ENCODE measurements around the gene STARD3NL.
"Not testable (repeated sequence)": the region's sequence is repeated elsewhere in the genome, so short reads cannot be mapped to it uniquely, and the experiment has no call there.

STARD3NL gene, protein sequence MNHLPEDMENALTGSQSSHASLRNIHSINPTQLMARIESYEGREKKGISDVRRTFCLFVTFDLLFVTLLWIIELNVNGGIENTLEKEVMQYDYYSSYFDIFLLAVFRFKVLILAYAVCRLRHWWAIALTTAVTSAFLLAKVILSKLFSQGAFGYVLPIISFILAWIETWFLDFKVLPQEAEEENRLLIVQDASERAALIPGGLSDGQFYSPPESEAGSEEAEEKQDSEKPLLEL

GRCh38 chr7:38178004-38178694 lies at the start of gene STARD3NL:
Gene STARD3NL (plus strand): TSS chr7:38178245. CDS start chr7:38207505, 29,260 bp downstream.
- DNase-seq: peak; percentile 94

DNA sequence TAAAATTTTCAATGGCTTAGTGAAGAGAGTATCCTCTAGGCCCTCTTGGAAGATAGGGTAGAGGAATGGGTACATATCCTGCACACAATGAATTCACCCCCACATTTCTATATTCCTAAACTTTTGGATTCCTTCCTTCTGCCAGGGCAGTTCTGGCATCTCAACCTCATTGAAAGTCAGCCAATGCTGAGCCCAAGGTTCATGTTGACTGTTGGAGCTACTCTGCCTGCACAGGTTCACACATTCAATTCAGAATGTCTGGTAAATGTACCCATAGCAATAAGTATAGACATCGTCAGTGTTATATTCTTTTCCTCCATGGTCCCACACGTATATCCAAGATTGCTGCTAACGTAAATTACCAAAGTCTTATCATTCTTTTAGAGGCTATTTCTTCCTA lies 48.9 kb upstream of the STARD3NL start:
- no peak for DNase-seq

GRCh38 chr7:38129579-38129978 lies 48.5 kb upstream of the STARD3NL start:
- no peak for DNase-seq

- no peak for DNase-seq
Measured at GRCh38 chr7:38138171-38138570, 39.9 kb upstream of the STARD3NL start.

GRCh38 chr7:38141187-38141586 lies 36.9 kb upstream of the STARD3NL start:
- no peak for DNase-seq

DNA sequence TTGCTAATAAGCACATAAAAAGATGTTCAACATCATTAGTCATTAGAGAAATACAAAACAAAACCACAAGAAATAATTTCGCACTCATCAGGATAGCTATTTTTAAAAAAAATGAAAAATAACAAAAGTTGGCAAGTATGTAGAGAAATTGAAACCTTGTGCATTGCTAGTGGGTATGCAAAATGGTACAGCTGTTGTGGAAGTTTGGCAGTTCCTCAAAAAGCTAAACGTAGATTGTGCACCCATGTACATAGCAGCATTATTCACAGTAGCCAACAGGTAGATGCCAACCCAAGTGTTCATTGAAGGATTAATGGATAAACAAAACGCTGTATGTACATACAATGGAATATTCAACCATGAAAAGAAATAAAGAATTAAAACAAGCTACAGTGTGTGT lies 35.3 kb upstream of the STARD3NL start:
- no peak for DNase-seq

DNA sequence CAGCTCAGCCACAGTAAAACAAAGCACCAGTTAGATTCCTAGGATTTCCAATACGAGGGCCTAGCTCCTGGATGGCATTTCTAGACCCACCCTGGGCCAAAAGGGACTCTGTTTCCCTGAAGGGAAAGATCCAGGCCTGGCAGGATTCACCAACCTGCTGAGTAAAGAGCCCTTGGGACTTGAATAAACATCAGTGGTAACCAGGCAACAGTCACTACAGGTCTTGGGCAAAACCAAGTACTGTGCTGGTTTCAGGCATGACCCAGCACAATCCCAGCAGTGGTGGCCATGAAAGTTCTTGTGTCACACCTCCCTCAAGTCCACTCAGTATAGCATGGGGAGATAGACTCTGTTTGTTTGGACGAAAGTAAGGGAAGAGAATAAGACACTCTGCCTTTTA lies 31.0 kb upstream of the STARD3NL start:
- no peak for DNase-seq

DNA sequence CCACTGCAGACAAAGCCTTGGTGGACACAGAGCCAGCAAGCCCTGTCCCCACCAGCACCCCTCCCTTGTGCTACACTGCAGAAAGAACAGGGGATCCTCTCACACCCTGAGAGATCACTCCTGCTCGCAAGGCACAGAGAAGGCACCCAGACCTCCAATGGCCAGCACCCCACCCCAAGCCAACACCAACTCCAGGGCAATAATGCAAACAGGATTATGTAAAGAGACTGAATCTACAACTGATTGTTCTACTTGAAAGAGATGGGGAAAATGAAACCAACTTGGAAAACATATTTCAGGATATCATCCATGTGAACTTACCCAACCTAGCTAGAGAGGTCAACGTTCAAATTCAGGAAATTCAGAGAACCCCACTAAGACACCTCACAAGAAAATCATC lies 26.5 kb upstream of the STARD3NL start:
- DNase-seq: no peak

DNA sequence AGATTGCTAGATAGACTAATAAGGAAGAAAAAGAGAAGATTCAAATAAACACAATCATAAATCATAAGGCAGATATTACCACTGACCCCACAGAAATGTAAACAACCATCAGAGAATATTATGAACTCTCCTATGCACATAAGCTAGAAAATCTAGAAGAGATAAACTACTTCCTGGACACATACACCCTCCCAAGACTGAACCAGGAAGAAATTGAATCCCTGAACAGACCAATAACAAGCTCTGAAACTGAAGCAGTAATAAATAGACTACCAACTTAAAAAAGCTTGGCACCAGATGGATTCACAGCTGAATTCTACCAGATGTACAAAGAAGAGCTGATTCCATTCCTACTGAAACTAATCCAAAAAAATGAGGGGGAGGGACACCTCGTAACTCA lies 24.5 kb upstream of the STARD3NL start:
- DNase-seq: no peak

GRCh38 chr7:38154278-38154677 lies 23.8 kb upstream of the STARD3NL start:
- no peak for DNase-seq

- no peak for DNase-seq
Measured at GRCh38 chr7:38160003-38160571, 18.0 kb upstream of the STARD3NL start.

- no peak for DNase-seq
Measured at GRCh38 chr7:38162036-38162435, 16.0 kb upstream of the STARD3NL start.

DNA sequence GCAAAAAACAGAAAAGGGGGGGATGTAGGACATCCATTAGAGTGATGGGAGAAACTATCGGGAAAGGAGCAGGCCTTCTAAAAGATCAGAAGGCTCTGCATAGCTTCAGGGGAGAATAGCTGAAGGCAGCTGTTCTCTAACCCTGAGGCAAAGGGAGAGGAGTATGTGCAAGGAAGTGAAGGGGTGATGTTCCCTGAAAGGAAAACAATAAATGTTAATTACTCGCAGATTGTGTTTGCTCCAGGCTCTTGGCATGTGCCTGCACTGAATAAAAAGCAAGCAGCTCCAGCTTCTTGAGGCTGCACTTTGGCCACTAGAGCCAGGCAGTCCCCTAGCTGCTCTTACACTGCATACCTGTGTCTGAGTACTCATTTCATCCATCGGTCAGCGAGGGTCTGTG lies 14.4 kb upstream of the STARD3NL start:
- no peak for DNase-seq

DNA sequence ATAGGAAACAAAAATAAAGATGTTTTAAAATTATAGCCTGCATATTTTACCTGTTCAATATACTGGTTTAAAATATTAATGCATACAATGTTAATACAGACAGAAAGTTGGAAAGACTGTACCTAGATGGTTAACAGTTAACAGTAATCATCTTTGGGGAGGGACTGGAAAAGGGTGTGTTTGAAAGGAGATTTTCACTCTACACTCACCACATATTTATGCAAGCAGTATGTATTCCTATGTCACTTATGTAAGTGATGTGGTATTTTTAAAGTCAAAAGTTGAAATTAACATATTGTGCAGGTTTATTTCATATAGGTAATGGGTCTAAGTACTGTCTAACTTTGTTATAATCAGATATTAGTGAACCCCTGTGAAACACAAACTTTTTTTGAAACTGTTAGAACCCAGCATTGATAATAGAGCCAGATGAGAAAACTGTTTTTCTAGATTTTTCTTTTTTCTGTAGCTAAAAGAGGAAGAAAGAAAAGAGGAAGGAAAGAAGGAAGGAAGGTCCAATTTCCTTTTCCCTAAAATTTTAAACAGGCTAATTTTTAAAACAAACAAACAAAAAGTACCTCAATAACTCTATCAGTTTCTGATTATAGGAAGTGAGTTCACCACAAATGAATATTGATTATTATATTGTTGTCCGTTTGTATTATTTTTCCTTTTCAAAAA lies 9.0 kb upstream of the STARD3NL start:
- no peak for DNase-seq

DNA sequence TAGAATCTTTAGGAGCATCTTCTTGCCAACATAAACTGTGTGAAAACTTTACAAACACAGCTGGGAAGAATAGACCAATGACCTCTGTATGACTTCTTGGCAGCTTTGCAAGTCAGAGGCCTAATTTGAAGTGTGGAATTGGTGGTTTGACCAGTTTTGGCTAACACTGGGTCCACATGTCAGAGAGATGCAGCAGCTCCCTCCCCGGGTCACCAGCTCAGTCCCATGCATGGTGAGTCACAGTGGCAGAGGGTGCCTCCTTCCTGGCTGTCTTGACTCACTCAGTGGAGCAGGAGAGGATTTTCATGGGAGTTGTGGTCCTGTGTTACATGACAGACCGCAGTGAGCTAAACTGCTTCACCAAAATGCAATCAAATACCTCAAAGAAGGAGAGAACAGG lies 8.2 kb upstream of the STARD3NL start:
- no peak for DNase-seq

DNA sequence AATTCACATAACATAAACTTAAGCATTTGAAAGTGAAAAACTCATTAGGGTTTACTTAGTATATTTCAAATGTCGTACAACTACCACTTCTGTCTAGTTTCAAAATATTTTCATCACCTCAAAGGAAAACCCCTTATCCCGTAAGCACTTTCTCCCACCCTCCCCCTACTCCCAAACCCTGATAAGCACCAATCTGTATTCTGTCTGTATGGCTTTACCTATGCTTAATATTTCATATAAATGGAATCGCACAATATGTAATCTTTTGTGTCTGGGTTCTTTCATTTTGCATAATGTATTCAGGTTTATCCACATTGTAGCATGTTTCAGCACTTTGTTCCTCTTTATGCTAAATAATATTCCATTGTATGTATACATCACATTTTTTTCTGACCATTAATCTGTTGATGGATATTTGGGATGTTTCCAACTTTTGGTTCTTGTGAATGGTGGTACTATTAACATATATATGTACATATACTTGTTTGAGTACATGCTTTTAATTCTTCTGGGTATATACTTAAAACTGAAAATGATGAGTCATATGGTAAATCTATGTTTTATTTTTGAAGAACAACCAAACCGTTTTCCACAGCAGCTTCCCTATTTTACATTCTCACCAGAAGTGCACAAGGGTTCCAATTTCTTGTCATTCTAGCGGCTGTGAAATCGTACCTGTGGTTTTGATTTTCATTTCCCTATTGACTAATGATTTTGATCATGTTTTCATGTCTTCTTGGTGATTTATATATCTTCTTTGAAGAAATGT lies 6.2 kb upstream of the STARD3NL start:
- DNase-seq: no peak

- not testable (repeated sequence) for DNase-seq
Measured at GRCh38 chr7:38175547-38175946, 2.5 kb upstream of the STARD3NL start.

GRCh38 chr7:38177621-38178003 lies 433 bp upstream of the STARD3NL start:
- DNase-seq: no peak

- no peak for DNase-seq
Measured at GRCh38 chr7:38178695-38179344, 775 bp downstream of the STARD3NL start.

DNA sequence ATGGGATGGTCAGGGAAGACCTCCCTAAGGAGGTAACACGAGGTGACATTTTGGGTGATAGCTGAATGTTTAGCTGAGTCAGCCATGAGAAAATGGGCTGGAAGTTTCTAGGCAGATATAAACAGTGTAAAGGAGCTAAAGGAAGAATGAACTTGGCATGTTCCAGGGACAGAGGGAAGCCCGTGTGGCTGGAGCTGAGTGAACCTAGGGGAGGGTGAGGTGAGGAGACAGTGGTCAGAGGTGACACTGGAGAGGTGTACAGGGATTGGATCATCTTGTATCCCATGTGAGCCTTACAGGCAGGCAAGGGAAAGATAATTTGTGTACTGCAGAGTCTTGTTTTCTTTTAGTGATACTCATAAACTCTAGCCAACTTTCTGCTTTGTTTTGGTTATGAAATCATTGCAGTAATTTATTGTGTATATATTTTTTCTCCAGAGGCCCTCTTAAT lies 1.8 kb downstream of the STARD3NL start:
- no peak for DNase-seq

GRCh38 chr7:38181111-38181510 lies 3.1 kb downstream of the STARD3NL start:
- no peak for DNase-seq

DNA sequence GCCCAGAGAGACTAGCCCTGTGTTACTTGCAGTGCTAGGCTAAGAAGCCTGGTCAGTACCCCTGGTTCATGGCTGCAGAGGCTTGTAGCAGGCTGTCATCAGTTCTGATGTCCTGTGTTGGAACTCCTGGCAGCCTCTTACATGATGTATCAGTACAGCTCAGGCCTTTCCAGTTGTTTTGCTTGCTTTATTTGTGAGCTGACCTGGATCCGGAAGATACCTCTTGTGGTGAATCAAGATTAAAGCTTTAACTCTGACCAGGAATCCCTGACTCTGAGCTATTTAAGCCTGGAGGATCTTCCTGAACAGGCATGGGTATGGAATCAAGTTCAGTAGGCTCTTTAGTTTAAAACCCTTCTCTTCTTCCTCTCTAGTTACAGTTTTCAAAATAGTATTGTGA lies 4.4 kb downstream of the STARD3NL start:
- DNase-seq: no peak

Data from NCI-H524 treated with DMSO at 0.1 percent for 48 hours (cell line).